Activated T-helper 1 cell treated with anti-CD3 and anti-CD28 coated beads, Interleukin-12 subunit alpha, Interleukin-12 subunit beta, Interleukin-2, Interleukin-4 antibody, amounts not matched to agents 30 ng/mL and 10 ng/mL and 1 ng/mL, durations not matched to agents 14 hours and 24 hours and 36 hours (primary cell): ENCODE results near the gene BZW2. TPM values are rescaled to one million over a fixed set of nuclear protein-coding genes. Genes with fewer than 3 reads are reported as not detected.

Experiments
- DNase-seq: peaks from one replicate; pipeline ENCODE4 v3.0.0; 2021; ENCODE audit warnings: low spot score
- H3K27ac Mint-ChIP-seq: one replicate; pipeline ENCODE4 v1.8.0; 2021; ENCODE audit warnings: mild to moderate bottlenecking, mixed read lengths
- H3K27me3 Mint-ChIP-seq: one replicate; pipeline ENCODE4 v1.8.0; 2022; ENCODE audit warnings: mild to moderate bottlenecking, moderate library complexity, mixed read lengths; ENCODE audit not compliant: insufficient read depth
- H3K36me3 Mint-ChIP-seq: one replicate; pipeline ENCODE4 v1.8.0; 2021; ENCODE audit warnings: low read depth, mixed read lengths
- H3K4me1 Mint-ChIP-seq: one replicate; pipeline ENCODE4 v1.8.0; 2021; ENCODE audit warnings: low read depth, mixed read lengths
- H3K4me3 Mint-ChIP-seq: one replicate; pipeline ENCODE4 v1.8.0; 2021; ENCODE audit warnings: mild to moderate bottlenecking, moderate library complexity, mixed read lengths
- H3K9me3 Mint-ChIP-seq: one replicate; pipeline ENCODE4 v1.8.0; 2021; ENCODE audit warnings: mixed read lengths
- intact Hi-C: fragments of 100-400 bp; cut with micrococcal nuclease; formaldehyde crosslinking; loops from one replicate; pipeline ENCODE4 v1.15.1; 2024
- total RNA-seq: library from RNA; stranded (reverse); gene quantifications from 2 replicates; pipeline ENCODE4 v1.2.3, GENCODE V29; 2022

Gene BZW2
- total RNA-seq, 1 donor from 2014 or later = 94.3 TPM

DNA sequence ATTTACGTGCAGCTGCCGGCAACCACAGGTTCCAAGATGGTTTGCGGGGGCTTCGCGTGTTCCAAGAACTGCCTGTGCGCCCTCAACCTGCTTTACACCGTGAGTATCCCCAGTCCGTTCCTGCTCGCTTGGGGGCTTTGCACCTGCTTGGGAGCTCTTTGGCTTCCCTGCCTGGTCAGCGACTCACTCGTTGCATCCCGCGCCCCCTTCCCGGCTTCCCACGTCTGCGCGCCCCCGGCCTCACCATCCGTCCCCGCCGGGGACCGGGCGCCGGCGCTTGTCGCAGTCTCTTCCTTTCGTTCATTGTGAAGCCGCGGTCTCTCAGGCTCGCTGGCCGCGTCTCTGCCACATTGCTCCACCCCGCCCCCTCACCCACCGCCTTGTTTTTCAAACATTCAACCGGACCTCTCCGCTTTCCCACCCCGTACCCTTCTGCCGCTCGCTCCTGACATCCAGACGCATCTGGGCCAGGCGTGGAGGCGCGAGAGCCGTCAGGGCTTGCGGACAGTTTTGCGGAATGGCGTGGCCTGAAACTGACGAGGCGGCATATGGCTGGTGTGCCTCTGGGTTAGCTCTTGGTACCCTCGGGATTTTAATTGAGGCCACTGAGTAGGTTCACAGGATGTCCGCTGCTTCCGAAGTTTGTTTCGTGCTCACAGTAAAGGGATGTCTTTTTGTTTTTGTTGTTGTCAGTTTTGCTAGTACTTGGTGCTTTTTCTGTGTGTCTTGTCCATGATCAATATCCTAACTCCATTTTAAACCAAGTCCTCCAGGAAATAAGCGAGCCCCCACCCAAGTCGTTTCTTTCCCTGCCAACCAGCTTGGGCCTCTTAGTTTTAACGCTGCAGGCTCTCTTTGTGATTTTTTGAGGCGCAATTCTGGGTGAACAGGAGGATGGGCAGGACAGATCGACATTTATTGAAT is 108.2 kb downstream of the BZW2 start:
- peak; percentile 2 for DNase-seq
- Mint-ChIP-seq H3K36me3 (no peaks in the 10 kb centered on the region), H3K27ac (no peak overlapping the region), H3K4me3 (peak overlapping the region; percentile 78), H3K4me1 (peaks cover 15% of the 10 kb centered on the region), H3K27me3 (peaks cover 47% of the 10 kb centered on the region), H3K9me3 (no peaks in the 10 kb centered on the region)
- intact Hi-C loops = loop anchor here (2.0 to 5.0 kb wide), 2 partner anchors 107 to 163 kb away; partner anchors contain the start of gene BZW2

- intact Hi-C loops = loop anchor here (5.0 kb wide), 1 partner anchor 162 kb away; no protein-coding TSS in a partner anchor
Measured at GRCh38 chr7:16754856-16755317, 108.9 kb downstream of the BZW2 start.

DNA sequence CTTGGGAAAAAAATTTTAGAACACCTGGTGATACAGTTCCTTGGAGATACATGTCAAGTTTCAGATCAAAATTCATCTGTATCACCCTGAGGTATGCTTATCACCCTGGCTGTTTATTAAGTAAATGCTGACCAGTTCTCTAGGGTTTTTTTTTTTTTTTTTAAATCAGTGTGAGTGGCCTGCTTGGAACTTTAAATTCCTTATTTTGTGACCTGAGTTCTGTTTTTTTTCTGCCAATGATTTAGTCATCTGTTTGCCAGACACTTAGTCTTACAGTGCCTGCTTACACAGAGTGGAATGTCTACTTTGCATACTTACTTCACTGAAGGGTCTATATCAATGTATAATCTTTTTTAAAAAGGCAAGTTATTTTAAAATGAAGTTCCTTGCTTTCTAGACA is 109.4 kb downstream of the BZW2 start:
- H3K9me3 Mint-ChIP-seq = no peaks in the 10 kb centered on the region
- H3K27me3 Mint-ChIP-seq = peaks cover 42% of the 10 kb centered on the region
- no peaks in the 10 kb centered on the region for H3K36me3 Mint-ChIP-seq
- no peak for DNase-seq
- H3K4me1 Mint-ChIP-seq = peaks cover 15% of the 10 kb centered on the region
- H3K27ac Mint-ChIP-seq = no peak overlapping the region
- no peak overlapping the region for H3K4me3 Mint-ChIP-seq
- intact Hi-C loops = no loop called here

More at GRCh38 chr7:16754856-16755317, 108.9 kb downstream of the BZW2 start:
- H3K27me3 Mint-ChIP-seq = peaks cover 46% of the 10 kb centered on the region
- H3K4me3 Mint-ChIP-seq = peak overlapping the region; percentile 78
- H3K36me3 Mint-ChIP-seq = no peaks in the 10 kb centered on the region
- H3K9me3 Mint-ChIP-seq = no peaks in the 10 kb centered on the region
- H3K27ac Mint-ChIP-seq = no peak overlapping the region
- DNase-seq = no peak
- peaks cover 15% of the 10 kb centered on the region for H3K4me1 Mint-ChIP-seq

Other genes with a start within 250 kb of the BZW2 start
- 0.91 and 1.1 TPM in 2 replicates for gene CRPPA, start 224.6 kb upstream of the BZW2 start, total RNA-seq
- not detected in 2 replicates for gene SOSTDC1, start 180.4 kb upstream of the BZW2 start, total RNA-seq
- gene LRRC72, start 119.4 kb upstream of the BZW2 start, total RNA-seq = not detected in 2 replicates
- 6.9 and 8.4 TPM in 2 replicates for gene ANKMY2, start 427 bp upstream of the BZW2 start, total RNA-seq
- gene TSPAN13, start 107.6 kb downstream of the BZW2 start, total RNA-seq = 0.96 and 1.3 TPM in 2 replicates
- gene AGR2, start 158.8 kb downstream of the BZW2 start, total RNA-seq = not detected in 2 replicates
- gene AGR3, start 235.8 kb downstream of the BZW2 start, total RNA-seq = not detected in 2 replicates